Keratinocyte (primary cell): Measurements from ENCODE around the gene B4GALNT3.

Experiments used
- EZH2 ChIP-seq: IDR thresholded peaks from one replicate; pipeline ENCODE4 v1.6.1; 2012; ENCODE audit warnings: inconsistent platforms, mild to moderate bottlenecking, low read length, moderate library complexity
- TF ChIP-seq, protein P1 (sequence below), 3 experiments: IDR thresholded peaks in 1 of 3; conservative IDR thresholded peaks in 1 of 3; optimal IDR thresholded peaks in 1 of 3; 2 replicates in 2 of 3; 3 replicates in 1 of 3; pipeline versions ENCODE3 to v1.5.1; 2011; ENCODE audit warnings: low read length in 3 of 3, mild to moderate bottlenecking in 3 of 3, moderate library complexity in 2 of 3, control low read depth in 1 of 3, inconsistent platforms in 1 of 3; ENCODE audit not compliant: insufficient read depth in 2 of 3; ENCODE audit errors: extremely low read depth in 1 of 3

DNA sequence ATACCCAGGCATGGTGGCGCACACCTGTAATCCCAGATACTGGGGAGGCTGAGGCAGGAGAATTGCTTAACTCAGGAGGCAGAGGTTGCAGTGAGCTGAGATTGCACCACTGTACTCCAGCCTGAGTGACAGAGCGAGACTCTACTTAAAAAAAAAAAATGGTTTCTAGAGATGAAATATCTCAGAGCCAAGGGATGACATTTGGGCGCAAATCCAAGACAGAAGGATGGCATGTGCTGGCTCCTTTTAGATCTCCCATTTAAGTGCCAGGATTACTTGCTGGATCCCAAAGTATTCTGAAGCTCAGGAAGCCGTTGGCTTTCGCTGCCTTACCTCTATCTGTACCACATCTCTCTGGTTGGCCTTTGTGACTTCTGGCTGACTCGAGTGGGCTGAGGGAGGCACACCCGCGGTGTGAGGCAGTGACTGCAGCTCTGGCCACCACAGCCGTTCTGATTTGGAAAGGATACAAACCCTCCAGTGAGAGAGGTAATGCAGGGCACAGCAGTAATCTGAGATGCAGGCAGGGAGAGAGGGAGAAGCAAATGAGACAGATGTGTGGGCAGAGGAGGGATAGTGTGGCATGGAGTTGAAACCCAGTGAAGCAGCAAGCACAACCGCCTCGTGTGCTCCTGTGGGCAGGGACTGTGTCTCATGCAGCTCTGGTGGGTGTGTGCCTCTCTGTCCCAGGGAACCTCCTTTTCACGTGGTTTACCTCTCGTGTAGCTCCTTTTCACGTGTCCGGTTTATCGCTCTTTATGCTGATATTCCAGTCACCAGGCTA is 4.9 kb downstream of the B4GALNT3 start:
- TF ChIP-seq, protein P1, sequence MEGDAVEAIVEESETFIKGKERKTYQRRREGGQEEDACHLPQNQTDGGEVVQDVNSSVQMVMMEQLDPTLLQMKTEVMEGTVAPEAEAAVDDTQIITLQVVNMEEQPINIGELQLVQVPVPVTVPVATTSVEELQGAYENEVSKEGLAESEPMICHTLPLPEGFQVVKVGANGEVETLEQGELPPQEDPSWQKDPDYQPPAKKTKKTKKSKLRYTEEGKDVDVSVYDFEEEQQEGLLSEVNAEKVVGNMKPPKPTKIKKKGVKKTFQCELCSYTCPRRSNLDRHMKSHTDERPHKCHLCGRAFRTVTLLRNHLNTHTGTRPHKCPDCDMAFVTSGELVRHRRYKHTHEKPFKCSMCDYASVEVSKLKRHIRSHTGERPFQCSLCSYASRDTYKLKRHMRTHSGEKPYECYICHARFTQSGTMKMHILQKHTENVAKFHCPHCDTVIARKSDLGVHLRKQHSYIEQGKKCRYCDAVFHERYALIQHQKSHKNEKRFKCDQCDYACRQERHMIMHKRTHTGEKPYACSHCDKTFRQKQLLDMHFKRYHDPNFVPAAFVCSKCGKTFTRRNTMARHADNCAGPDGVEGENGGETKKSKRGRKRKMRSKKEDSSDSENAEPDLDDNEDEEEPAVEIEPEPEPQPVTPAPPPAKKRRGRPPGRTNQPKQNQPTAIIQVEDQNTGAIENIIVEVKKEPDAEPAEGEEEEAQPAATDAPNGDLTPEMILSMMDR (optimal IDR thresholded peaks at IDR 0.05 in 1 of 3, IDR thresholded peaks at IDR 0.05 in 1 of 3, conservative IDR thresholded peaks at IDR 0.05 in 1 of 3; ENCODE audit: extremely low read depth in 1 of 3, insufficient read depth in 2 of 3, low read length in 3 of 3) = no peak
- no peak for TF ChIP-seq EZH2
